ENCODE measurements around the gene TRIM2.

GRCh38 chr4:153206534-153206933, 2.3 kb downstream of the TRIM2 start:
- TF ChIP-seq YY1 (IDR thresholded peaks at IDR 0.05; ENCODE audit: low read depth, low read length): no peak
- no peak for TF ChIP-seq EP300 (IDR thresholded peaks at IDR 0.05; ENCODE audit: borderline replicate concordance in 1 of 2, control insufficient read depth in 1 of 2, low read depth in 2 of 2, low read length in 2 of 2)
- TF ChIP-seq, protein P1, sequence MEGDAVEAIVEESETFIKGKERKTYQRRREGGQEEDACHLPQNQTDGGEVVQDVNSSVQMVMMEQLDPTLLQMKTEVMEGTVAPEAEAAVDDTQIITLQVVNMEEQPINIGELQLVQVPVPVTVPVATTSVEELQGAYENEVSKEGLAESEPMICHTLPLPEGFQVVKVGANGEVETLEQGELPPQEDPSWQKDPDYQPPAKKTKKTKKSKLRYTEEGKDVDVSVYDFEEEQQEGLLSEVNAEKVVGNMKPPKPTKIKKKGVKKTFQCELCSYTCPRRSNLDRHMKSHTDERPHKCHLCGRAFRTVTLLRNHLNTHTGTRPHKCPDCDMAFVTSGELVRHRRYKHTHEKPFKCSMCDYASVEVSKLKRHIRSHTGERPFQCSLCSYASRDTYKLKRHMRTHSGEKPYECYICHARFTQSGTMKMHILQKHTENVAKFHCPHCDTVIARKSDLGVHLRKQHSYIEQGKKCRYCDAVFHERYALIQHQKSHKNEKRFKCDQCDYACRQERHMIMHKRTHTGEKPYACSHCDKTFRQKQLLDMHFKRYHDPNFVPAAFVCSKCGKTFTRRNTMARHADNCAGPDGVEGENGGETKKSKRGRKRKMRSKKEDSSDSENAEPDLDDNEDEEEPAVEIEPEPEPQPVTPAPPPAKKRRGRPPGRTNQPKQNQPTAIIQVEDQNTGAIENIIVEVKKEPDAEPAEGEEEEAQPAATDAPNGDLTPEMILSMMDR (IDR thresholded peaks at IDR 0.05 in 2 of 3, conservative IDR thresholded peaks at IDR 0.05 in 1 of 3; ENCODE audit: control insufficient read depth in 2 of 3, extremely low read depth in 1 of 3, insufficient read depth in 1 of 3, low read depth in 3 of 3, low read length in 3 of 3): no peak
- no peak for TF ChIP-seq POLR2A (IDR thresholded peaks at IDR 0.05; ENCODE audit: low read depth, low read length)
- no peak for TF ChIP-seq EZH2 (IDR thresholded peaks at IDR 0.05; ENCODE audit: borderline replicate concordance, control insufficient read depth, low read depth, low read length)
- no peak for TF ChIP-seq ZNF687 (IDR thresholded peaks at IDR 0.05)
- TF ChIP-seq FOS (IDR thresholded peaks at IDR 0.05; ENCODE audit: borderline replicate concordance, extremely low read depth, insufficient read length): no peak
